COLO829 (cell line): ENCODE data around the gene SFXN1.

Experiments
- DNase-seq: peaks from one replicate; pipeline ENCODE4 v3.0.0; 2012; ENCODE audit warnings: low spot score

SFXN1 gene

GRCh38 chr5:175541264-175541663, 62.9 kb downstream of the SFXN1 start:
- DNase-seq: no peak

- DNase-seq: no peak
Measured at GRCh38 chr5:175542232-175542965, 64.0 kb downstream of the SFXN1 start.

DNA sequence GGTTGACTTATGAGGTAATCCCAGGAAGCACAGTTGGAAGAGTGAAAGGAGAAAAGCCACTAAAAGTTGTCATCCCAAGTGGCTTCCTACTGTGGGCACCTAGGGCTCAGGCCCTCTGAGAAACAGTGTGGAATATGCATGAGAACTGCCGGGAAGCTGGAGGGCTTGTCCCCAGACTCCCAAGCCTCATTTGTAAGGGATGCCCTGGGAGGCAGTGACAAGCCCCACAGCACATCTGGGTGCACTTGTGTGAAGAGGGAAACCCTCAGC, 64.5 kb downstream of the SFXN1 start:
- DNase-seq: no peak

GRCh38 chr5:175544108-175544511, 65.8 kb downstream of the SFXN1 start:
- no peak for DNase-seq

DNA sequence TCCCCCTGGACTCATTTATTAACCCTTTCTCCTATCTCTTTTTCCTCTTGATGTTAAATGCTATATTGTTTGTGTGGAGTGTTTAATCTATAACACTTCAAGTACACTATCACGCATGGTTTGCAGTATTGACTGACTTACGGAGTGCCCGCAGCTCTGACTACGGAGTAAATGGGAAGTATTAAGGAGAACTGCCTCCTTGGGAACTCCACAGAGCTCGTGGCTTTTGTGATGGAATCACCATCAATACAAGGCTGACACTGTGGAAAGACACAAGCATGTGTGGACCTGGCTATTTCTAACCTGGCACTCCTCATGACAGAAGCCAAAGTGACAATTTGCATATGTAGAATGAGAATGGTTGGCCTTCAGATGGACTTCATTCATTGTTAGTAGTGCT, 66.2 kb downstream of the SFXN1 start:
- no peak for DNase-seq

- no peak for DNase-seq
Measured at GRCh38 chr5:175547842-175548241, 69.5 kb downstream of the SFXN1 start.

DNA sequence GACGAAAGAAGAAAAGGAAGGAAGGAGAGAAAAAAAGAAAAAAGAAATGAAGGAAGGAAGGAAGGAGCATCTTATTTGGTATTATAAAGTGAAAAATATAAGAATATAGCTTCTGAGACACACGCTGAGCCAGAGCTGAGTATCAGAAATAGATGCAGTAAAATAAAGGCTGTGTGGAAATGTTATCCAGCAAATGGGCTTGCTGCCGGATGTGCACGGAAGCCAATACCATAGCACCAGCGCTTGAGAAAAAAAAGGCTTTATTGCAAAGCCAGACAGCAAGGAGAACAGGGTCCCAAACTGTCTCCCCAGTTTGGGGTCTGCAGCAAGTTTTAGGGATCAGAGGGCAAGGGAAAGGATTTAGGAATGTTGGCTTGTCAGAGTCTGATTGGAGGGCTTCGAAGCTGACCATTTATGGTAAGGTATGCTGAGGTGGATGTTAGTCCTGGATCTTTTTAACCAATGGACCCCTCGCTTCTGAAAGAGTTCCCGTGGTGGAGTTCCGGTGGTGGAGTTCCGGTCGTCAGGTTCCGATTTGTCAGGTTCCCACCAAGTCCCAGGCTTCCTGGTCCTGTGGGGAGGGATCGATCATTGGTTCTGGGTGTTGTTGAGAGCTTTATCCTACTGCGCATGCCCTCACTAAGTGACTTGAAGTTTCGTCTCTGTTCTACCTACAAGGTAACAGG, 70.4 kb downstream of the SFXN1 start:
- DNase-seq: no peak

DNA sequence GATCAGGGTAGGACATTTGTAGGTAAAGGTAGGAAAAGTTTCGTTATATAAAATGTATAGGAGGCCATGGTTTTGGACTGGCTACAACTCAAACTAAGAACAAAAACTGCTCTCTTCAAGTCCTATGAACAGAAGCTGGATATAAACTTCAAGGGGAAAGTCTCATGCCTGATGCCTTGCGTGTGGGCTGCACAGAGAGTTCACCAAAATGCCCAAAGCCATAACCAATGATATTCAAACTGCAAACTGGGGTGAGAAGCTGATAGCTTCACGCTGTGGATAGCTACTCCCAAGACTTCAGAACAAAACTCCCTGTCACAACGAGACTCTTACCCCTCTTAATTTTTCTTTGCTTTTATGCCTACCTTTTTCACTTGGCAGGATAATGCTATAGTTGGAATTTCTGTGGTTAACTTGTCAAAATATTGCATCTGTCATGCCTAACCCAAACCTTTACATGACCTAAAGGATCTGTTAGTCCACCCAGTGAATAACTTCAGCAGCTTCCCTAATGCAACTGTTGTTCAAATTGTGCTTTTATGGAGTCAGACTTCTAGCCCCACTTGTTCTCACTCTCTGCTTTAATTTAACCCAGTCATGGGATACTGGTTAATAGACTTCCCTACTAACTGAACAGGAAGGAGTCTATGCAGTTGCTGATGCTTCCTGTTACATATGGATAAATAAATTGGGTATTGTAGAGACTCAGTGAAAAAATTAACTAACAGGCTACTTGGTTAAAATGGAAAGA, 71.9 kb downstream of the SFXN1 start:
- DNase-seq: no peak

- no peak for DNase-seq
Measured at GRCh38 chr5:175551266-175551665, 72.9 kb downstream of the SFXN1 start.

- DNase-seq: no peak
Measured at GRCh38 chr5:175554296-175554695, 75.9 kb downstream of the SFXN1 start.

DNA sequence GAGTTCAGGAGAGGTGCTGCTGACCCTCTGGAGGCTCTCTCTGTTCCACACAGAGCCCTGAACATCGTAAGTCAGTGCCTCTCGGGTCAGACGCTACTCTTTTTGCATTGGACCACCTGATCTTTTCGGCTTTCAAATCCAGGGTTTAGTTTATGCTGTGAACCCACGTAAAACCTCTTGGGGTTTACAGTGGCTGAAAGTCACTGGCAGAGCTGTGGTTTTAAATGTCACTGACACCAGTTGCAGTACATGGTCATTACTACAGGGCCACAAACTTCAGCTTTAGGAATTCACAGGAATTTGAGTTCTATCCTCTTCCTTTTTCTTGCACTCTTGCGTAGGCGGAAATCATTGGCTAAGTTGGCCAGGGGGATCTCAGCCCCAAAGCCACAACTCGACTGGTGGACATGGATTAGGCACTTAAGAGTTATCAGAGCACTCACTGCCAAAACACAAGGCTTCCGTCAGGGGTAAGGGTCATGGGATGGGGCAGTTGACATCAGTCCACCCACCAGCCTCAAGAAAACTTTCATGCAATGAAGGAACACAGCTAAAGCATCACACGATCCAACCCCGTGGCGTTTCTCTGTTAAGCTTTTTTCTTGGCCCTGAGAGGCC, 76.9 kb downstream of the SFXN1 start:
- no peak for DNase-seq

- DNase-seq: no peak
Measured at GRCh38 chr5:175556794-175557193, 78.4 kb downstream of the SFXN1 start.

DNA sequence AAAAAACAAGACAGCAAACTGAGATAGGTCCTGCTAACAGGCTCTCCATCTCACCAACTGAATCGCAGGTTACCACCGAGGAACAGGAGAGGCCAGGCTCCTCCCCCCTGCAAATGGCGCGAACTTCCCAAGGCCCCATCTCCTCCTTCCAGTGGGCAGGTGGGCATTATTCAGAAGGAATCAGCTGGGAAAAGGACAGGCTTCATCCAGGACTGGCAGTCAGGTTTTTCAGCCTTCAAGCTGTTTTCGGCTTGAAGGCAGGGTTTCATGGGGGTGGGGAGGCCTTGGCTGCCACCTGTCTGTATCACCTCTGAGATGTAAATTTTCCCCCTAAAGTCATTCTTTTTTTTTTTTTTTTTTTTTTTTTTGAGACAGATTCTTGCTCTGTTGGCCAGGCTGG, 79.4 kb downstream of the SFXN1 start:
- DNase-seq: no peak

GRCh38 chr5:175558801-175559480, 80.6 kb downstream of the SFXN1 start:
- DNase-seq: no peak

GRCh38 chr5:175560011-175560410, 81.7 kb downstream of the SFXN1 start:
- DNase-seq: no peak

GRCh38 chr5:175561085-175561484, 82.7 kb downstream of the SFXN1 start:
- no peak for DNase-seq

DNA sequence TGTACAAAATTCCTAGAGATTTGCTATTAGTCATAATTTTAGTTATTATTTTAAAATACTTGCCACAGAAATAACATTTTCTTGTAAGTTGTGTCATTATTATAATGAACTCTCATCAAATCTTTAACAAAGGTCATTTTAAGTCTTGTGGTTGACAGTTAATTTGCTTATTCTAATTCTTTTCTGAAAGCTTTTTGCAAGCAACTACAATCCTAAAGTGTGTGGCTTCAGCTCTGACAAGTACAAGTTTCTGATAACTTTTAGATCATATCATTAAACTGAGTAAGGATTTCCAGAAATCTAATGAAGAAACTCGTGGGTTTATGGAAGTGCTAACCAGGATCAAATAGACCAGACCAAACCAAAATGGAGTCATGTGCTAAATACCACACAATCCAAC, 86.4 kb downstream of the SFXN1 start:
- no peak for DNase-seq

- DNase-seq: no peak
Measured at GRCh38 chr5:175566697-175567096, 88.3 kb downstream of the SFXN1 start.

DNA sequence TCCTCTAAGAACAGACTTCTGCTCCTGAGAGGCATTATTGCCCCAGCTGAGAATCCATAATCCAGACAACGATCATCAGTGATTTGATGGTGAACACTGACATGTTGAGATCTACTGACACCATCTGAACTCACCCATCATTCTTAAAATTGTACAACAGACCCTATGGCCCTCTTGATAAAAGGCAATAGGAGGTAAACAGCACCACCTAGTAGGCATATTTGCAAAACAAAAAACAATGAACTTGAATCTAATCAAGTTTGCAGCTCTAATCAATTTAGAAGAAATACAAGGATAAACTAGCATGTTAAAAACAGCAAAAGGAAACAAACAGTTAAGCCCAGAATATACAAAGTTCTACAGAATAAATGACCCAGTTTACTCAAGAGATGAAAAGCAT, 89.6 kb downstream of the SFXN1 start:
- no peak for DNase-seq

GRCh38 chr5:175569701-175570100, 91.3 kb downstream of the SFXN1 start:
- DNase-seq: no peak

DNA sequence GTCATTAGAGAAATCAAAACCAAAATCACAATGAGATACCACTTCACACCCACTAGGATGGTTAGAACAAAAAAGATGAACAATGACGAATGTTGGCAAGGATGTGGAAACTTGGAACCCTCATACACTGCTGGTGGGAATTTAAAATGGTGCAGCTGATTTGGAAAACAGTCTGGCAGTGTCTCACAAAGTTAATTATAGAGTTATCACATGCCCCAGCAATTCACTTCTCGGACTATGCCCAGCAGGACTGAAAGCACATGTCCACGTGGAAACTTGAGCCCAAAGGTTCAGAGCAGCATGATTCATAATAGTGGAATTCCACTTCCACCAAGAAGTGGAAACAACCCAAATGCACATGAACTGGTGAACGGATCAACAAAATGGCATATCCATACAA, 94.5 kb downstream of the SFXN1 start:
- DNase-seq: peak; percentile 15

DNA sequence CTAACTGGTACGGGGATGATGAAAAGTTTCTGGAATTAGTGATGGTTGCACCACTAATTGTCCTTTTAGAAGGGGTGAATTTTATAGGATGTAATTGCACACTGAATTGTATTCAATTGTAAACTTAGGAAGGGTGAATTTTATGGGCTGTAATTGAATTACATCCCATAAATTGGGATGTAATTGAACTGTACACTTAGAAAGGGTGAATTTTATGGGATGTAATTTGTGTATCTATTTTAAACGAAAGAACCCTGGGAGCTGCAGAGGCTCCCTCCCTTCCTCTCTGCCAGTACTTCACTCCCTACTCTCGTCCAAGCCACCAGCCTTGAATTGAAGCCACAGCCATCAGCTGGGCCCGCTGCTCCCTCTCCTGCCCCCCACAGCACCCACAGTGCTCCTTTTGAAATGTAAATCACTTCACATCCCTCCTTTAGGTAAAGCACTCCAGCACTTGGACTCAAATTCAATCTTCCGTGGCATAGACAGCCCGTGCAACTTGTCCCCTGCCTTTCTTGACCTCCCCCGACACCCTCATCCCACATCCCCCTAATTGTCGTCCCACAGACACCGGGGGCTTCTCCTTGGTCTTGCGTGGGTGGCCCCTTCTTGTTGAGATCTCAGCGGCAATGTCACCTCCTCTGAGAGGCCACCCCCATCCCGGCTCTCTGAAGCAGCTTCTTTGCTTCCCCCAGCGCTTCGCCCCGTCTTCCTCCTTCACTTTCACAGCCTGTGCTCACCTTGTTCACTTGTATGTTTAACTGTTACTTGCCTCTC, 95.3 kb downstream of the SFXN1 start:
- no peak for DNase-seq
